ENCODE results near the gene CLIC6.

DNA sequence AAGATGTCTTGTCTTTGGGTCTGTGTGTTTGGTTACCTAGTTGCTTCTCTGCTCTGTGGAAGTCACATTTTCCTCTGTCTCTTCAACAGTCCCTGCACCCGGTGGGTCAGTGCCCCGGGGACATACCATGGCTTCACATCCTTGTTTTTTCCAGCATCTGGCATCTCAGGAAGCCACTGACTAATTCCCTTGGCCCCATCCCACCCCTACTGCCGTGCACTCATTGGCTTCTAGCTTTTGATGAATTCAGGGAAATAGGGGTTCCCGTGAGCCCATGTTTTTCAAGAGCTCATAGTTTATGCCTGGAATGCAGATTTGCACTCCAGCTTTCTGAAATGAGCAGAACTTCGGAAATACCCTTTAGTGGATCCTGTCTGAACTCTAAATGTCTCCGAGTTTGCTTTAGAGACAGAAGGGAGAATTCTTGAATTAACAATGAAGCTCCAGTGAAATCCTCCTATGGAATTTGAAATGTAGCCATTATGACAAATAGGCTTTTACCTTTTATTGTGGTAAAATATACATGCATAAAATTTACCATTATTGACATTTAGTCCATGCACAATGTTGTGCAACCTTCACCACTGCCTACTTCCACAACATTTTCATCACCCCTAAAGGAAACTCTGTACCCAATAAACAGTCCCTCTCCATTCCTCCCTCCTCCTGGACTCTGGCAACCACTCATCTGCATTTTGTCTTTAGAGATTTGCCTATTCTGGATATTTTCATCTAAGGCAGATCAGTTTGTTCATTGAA is 67.5 kb downstream of the CLIC6 start:
- no peak for TF ChIP-seq EZH2 (IDR thresholded peaks at IDR 0.05; ENCODE audit: borderline replicate concordance, low read length)
- TF ChIP-seq CTCF (conservative IDR thresholded peaks at IDR 0.05 in 1 of 2, IDR thresholded peaks at IDR 0.05 in 1 of 2; ENCODE audit: extremely low read depth in 1 of 2, insufficient read depth in 1 of 2, low read depth in 1 of 2, low read length in 2 of 2): no peak
